HFF-Myc (cell line): ENCODE results near the gene MALT1.

ENCODE experiments used
- DNase-seq: peaks from one replicate; pipeline ENCODE4 v3.0.0-alpha.2; 2011; ENCODE audit warnings: low read depth; ENCODE audit errors: extremely low read depth
- H3K4me3 ChIP-seq: replicated peaks from 2 replicates; pipeline ENCODE4 v1.5.1; 2011; ENCODE audit warnings: low read depth, mild to moderate bottlenecking, control low read depth, low read length
- CTCF ChIP-seq: IDR thresholded peaks from 2 replicates; pipeline ENCODE4 v1.5.1; 2012; ENCODE audit warnings: mild to moderate bottlenecking, low read depth, low read length, control low read depth; ENCODE audit errors: missing control alignments

Gene MALT1

GRCh38 chr18:58661423-58661822, 9.8 kb upstream of the MALT1 start:
- no peak overlapping the region for H3K4me3 ChIP-seq
- peak; percentile 31 for TF ChIP-seq CTCF
- no peak for DNase-seq

- TF ChIP-seq CTCF: no peak
- DNase-seq: no peak
- no peak overlapping the region for H3K4me3 ChIP-seq
These were observed 9.1 kb upstream of the MALT1 start for GRCh38 chr18:58662118-58662517.

- TF ChIP-seq CTCF: no peak
- H3K4me3 ChIP-seq: no peak overlapping the region
- no peak for DNase-seq
These were observed 5.1 kb upstream of the MALT1 start for GRCh38 chr18:58666176-58666575.

- no peak for DNase-seq
- TF ChIP-seq CTCF: no peak
- H3K4me3 ChIP-seq: no peak overlapping the region
These were observed 3.1 kb upstream of the MALT1 start for GRCh38 chr18:58668211-58668610.

- DNase-seq: peak; percentile 46
- no peak for TF ChIP-seq CTCF
- H3K4me3 ChIP-seq: no peak overlapping the region
These were observed 2.4 kb upstream of the MALT1 start for GRCh38 chr18:58668897-58669296.

- DNase-seq: no peak
- H3K4me3 ChIP-seq: peak overlapping the region; percentile 78
- no peak for TF ChIP-seq CTCF
These were observed 1.4 kb upstream of the MALT1 start for GRCh38 chr18:58669731-58670378.
